Breast epithelium (tissue), 4 donors: Measurements from ENCODE around the gene SLIT1. TPM values are rescaled to one million over a fixed set of nuclear protein-coding genes. Genes with fewer than 3 reads are reported as not detected.

ENCODE experiments used
- DNase-seq, 2 donors: peaks; one replicate each; pipeline ENCODE4 v3.0.0-alpha.2; 2019; ENCODE audit warnings: low spot score in 2 of 2
- H3K27ac ChIP-seq, 2 donors: fragments of 200-600 bp; sonication (generic) in 1 of 2; one replicate each; pipeline ENCODE4 v1.5.1; 2016 to 2019; ENCODE audit warnings: mild to moderate bottlenecking in 1 of 2
- H3K27me3 ChIP-seq, 2 donors: fragments of 200-600 bp; sonication (generic) in 1 of 2; one replicate each; pipeline versions ENCODE4 v1.5.1 to v1.6.0; 2017 to 2019; ENCODE audit warnings: control low read depth in 1 of 2, mild to moderate bottlenecking in 1 of 2
- H3K36me3 ChIP-seq: fragments of 200-600 bp; one replicate; pipeline ENCODE4 v1.5.1; 2019
- H3K4me1 ChIP-seq, 2 donors: fragments of 200-600 bp; sonication (generic); one replicate each; pipeline ENCODE4 v1.5.1; 2016 to 2019; ENCODE audit warnings: control low read depth in 1 of 2
- H3K4me3 ChIP-seq, 3 donors: fragments of 200-600 bp; sonication (generic); 1 replicate in 2 of 3; 2 replicates in 1 of 3; pipeline ENCODE4 v1.5.1; 2016 to 2019; ENCODE audit warnings: mild to moderate bottlenecking in 3 of 3, moderate library complexity in 2 of 3
- H3K9me3 ChIP-seq, 2 donors: fragments of 200-600 bp; sonication (generic) in 1 of 2; one replicate each; pipeline ENCODE4 v1.5.1; 2016 to 2019; ENCODE audit warnings: control low read depth in 1 of 2
- CTCF ChIP-seq, 3 donors: fragments of 450-650 bp; IDR thresholded peaks; one replicate each; pipeline ENCODE4 v1.5.1; 2016 to 2017; ENCODE audit warnings: antibody characterized with exemption in 3 of 3, mild to moderate bottlenecking in 3 of 3, moderate library complexity in 3 of 3
- POLR2A ChIP-seq: fragments of 450-650 bp; IDR thresholded peaks from one replicate; pipeline ENCODE4 v1.6.1; 2016; ENCODE audit warnings: antibody characterized with exemption, mild to moderate bottlenecking, moderate library complexity
- POLR2AphosphoS5 ChIP-seq, 3 donors: sonication (generic); formaldehyde crosslinking; IDR thresholded peaks; one replicate each; pipeline ENCODE4 v1.6.1; 2017; ENCODE audit warnings: antibody characterized with exemption in 3 of 3
- intact Hi-C: fragments of 100-400 bp; cut with DNase I; formaldehyde crosslinking; loops from one replicate; pipeline ENCODE4 v1.15.1; 2023; ENCODE audit warnings: low total_unique reads
- total RNA-seq, 3 donors: library from RNA; depleted of rRNA; stranded (reverse); fragments of >200 nt; gene quantifications; one replicate each; pipeline ENCODE4 v1.1.0, GENCODE V29; 2016

The SLIT1 gene
- total RNA-seq, 3 donors from 2014 or later = under 0.01 to 0.44 (median 0.16) TPM

DNA sequence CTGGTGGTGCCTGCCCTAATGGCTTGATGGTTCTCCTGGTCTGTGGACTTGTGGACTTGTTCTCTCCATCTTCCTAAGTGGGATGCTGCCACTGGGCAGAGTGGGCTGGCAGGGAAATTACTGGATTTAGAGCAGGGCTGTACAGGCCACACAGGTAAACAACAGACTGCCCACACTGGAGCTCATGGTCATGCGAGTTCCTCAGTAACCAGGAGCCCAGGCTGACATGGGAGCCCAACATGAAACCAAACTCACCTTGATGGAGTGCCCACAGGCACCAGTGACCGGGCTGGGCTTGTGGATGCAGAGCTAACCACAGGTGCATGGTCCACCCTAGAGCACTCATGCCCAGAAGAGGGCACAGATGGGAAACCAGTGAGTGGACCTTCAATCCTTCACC lies 116.7 kb downstream of the SLIT1 start:
- Histone ChIP-seq H3K36me3 (no peaks in the 10 kb centered on the region), H3K4me1 (no peaks in the 10 kb centered on the region)
- intact Hi-C loops = no loop called here

GRCh38 chr10:97067716-97068391 lies 117.9 kb downstream of the SLIT1 start:
- Histone ChIP-seq H3K4me3 (no peak overlapping the region), H3K4me1 (no peaks in the 10 kb centered on the region), H3K9me3 (peaks cover 4 to 6% of the 10 kb centered on the region in 2 donors), H3K36me3 (no peaks in the 10 kb centered on the region), H3K27ac (no peak overlapping the region), H3K27me3 (no peaks in the 10 kb centered on the region)
- DNase-seq = no peak
- intact Hi-C loops = no loop called here
- TF ChIP-seq POLR2AphosphoS5 (IDR thresholded peaks at IDR 0.05) = no peak
- no peak for TF ChIP-seq POLR2A
- no peak for TF ChIP-seq CTCF (IDR thresholded peaks at IDR 0.05)

More for the DNA sequence above, 116.7 kb downstream of the SLIT1 start:
- no peak overlapping the region for H3K4me3 ChIP-seq
- TF ChIP-seq POLR2AphosphoS5 (IDR thresholded peaks at IDR 0.05) (no peak), POLR2A (no peak), CTCF (IDR thresholded peaks at IDR 0.05) (no peak)
- H3K9me3 ChIP-seq = peaks cover 4 to 6% of the 10 kb centered on the region in 2 donors
- H3K27me3 ChIP-seq = no peaks in the 10 kb centered on the region
- DNase-seq = no peak
- no peak overlapping the region for H3K27ac ChIP-seq

DNA sequence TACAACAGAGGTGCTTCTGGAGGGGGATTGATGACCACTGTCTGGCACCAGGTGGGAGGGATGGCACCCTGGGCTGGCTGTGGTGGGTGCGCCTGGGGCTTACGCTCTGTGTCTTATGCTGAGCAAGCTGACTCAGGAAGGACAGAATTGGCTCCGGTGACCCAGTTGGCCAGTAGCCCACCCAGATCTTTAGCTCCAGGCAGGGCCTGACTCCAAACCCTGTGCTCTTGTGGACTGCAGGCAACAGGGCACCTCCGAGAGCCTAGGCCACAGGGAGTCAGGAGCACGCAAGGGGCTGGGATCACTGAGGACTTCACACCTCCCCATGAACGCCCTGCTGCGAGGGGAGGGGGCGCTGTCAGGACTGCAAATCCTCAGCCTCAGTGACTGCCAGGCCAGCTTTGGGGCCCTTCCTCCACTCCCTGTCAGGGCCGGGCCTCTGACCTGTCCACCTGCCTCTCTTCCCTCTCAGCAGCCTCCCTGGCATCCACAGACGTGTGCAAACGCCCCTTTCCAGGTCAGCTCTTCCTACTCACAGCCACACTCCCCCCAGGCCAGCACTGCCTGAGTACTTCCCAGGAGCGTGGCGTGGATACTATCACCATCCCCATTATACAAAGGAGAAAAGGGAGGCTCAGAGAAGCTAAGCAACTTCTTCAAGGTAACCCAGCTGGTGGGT lies 118.7 kb downstream of the SLIT1 start:
- Histone ChIP-seq H3K9me3 (peaks cover 4 to 6% of the 10 kb centered on the region in 2 donors), H3K4me1 (no peaks in the 10 kb centered on the region), H3K27me3 (no peaks in the 10 kb centered on the region), H3K36me3 (no peaks in the 10 kb centered on the region), H3K4me3 (no peak overlapping the region), H3K27ac (no peak overlapping the region)
- TF ChIP-seq POLR2A = no peak
- no peak for TF ChIP-seq POLR2AphosphoS5 (IDR thresholded peaks at IDR 0.05)
- TF ChIP-seq CTCF (IDR thresholded peaks at IDR 0.05) = no peak
- intact Hi-C loops = no loop called here
- no peak for DNase-seq

DNA sequence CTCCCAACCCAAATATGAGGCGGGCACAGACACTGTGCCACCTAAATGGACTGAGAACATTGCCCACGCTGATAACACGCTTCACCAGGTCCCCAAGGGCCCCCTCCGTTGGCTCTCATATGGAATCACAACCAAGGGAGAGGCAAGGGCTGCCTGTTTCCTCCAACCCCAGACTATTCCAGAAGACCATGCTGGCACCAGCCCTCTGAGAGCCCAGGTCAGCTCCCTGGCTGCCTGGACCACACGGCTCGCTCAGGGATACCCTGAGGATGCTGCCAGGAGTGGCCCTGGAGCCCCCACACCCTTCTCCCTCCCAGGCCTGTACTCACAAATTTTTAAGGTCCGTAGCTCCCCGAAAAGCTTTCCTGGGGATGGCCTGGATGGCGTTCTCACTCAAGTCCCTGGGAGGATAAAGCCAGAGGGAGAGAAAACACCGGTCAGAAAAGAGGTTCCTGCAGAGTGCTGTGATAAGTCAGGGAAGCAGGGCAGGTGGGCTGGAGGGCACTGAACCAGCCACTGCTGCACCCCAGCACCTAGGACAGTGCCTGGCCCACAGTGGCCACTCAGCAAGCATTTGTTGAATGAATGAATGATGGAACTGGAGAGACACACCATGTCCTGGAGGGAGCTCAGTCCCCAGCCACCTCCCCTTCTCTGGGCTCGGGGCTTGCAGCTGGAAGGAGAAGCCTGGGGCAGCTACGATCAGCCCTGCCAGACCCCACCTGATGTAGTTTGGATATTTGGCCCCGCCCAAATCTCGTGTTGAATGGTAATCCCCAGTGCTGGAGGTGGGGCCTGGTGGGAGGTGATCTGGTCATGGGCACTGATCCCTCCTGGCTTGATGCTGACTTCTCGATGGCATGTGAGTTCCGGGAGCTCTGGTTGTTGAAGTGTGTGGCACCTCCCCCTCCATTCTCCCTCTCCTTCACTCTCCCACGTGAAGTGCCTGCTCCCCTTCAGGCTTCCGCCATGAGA lies 119.8 kb downstream of the SLIT1 start:
- Histone ChIP-seq H3K27ac (no peak overlapping the region), H3K9me3 (peaks cover 4 to 6% of the 10 kb centered on the region in 2 donors), H3K4me1 (no peaks in the 10 kb centered on the region), H3K27me3 (no peaks in the 10 kb centered on the region), H3K36me3 (no peaks in the 10 kb centered on the region), H3K4me3 (no peak overlapping the region)
- DNase-seq = no peak
- intact Hi-C loops = no loop called here
- no peak for TF ChIP-seq POLR2A

DNA sequence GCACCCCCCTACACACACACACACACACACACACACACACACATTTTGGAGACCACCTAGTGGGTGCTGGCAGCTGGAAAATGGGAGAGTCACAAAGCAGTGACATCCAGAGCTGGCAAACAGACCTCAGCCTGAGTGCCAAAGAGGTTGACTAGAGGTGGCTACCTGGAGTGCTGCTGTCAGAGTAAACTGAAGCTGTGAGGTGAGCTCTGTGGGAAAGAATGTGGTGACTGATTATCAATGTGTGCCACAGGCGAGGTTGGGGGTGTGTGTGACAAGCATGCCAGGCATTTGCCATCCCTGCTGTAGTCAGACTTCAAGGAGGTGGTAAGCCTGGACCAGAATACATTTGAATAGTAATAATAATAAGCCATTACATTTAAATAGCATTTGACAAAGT lies 120.6 kb downstream of the SLIT1 start:
- no peak overlapping the region for H3K27ac ChIP-seq
- H3K4me3 ChIP-seq = no peak overlapping the region
- no peak for DNase-seq
- H3K36me3 ChIP-seq = no peaks in the 10 kb centered on the region
- no peaks in the 10 kb centered on the region for H3K4me1 ChIP-seq
- peaks cover 4 to 6% of the 10 kb centered on the region in 2 donors for H3K9me3 ChIP-seq
- intact Hi-C loops = no loop called here
- H3K27me3 ChIP-seq = no peaks in the 10 kb centered on the region
- TF ChIP-seq CTCF (IDR thresholded peaks at IDR 0.05) (no peak), POLR2A (no peak), POLR2AphosphoS5 (IDR thresholded peaks at IDR 0.05) (no peak)
